HG02678 (cell line): ENCODE measurements around the gene HSPA1L.
"Not testable (repeated sequence)": the region's sequence is repeated elsewhere in the genome, so short reads cannot be mapped to it uniquely, and the experiment has no call there.

Source experiments
- ATAC-seq: cut with Tn5 transposase; IDR thresholded peaks from one replicate; pipeline ENCODE4 v1.9.1; 2021; ENCODE audit warnings: mild to moderate bottlenecking, moderate library complexity; ENCODE audit not compliant: unreplicated experiment

Gene HSPA1L

DNA sequence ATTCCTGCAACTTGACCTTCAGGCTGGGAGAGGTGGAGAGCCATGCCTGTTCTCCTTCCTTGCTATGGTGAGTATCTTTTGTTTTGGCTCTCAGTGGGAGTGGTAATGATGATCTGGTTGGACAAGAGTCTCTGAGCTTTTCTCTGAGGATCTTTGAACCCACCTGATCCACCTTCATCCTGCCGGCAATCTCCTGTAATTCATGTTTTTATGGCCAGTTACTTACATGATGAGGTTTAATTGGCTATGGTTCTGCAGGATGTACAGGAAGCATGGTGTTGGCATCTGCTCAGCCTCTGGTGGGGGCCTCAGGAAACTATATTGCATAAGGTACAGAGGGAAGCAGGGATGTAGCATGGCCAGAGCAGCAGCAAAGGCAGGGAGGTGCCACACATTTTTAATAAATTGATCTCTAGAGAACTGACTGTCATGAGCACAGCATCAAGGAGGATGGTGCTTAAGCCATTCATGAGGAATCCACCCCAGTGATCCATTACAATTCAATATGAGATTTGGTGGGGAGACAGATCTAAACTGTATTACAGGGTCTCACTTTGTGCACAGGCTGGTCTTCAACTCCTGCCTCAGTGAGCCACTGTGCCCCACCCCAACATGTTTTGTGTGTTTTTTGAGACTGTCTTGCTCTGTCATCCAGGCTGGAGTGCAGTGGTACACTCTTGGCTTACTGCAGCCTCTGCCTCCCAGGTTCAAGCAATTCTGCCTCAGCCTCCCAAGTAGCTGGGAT is 22.5 kb upstream of the HSPA1L start:
- ATAC-seq = no peak

DNA sequence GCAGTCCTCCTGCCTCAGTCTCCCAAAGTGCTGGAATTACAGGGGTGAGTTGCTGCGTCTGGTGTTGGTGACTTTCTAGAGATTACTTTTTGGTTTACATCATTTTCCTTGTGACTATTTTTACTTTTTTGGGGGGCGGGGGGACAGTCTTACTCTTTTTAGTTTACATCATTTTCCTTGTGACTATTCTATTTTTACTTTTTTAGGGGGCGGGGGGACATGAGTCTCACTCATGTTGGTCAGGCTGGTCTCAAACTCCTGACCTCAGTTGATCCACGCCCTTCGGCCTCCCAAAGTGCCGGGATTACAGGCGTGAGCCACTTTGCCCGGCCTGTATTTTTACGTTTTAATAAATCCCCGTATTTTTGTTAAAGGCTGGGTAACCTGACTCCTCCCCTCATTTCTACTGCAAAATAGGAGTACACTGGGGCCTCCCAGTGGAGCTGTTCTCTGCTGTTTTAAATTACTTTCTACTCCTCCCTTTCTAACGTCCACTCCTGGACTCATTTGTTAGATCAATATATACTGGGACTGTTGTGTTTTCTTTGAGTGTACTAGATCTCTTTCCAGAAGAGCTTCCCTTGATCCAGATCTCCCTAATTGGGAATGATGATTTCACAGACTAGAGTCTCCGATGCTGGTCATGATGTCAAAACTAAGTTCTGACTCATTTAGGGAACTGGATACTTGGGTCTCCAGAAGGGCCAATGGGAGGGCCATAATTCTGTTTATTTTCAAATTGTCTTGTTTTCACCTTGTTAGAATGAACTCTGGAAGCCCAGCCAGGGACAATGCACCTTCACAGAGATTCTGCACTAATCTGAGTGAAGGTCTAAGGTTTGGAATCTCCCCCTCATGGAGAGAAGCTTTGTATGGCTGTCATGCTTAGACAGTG is 21.6 kb upstream of the HSPA1L start:
- no peak for ATAC-seq

DNA sequence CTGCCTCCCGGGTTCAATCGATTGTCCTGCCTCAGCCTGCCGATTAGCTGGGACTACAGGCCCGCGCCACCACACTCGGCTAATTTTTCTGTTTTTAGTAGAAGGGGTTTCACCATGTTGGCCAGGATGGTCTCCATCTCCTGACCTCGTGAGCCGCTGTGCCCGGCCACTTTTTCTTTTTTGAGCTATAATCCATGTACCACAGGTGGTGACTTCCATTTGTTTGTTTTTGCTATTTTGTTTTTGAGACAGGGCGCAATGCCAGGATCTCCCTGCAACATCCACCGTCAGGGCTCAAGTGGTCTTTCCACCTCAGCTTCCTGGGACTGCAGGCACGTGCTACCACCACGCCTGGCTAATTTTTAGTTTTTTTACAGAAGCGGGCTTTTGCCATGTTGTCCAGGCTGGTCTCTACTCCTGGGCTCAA is 21.0 kb upstream of the HSPA1L start:
- ATAC-seq = no peak

DNA sequence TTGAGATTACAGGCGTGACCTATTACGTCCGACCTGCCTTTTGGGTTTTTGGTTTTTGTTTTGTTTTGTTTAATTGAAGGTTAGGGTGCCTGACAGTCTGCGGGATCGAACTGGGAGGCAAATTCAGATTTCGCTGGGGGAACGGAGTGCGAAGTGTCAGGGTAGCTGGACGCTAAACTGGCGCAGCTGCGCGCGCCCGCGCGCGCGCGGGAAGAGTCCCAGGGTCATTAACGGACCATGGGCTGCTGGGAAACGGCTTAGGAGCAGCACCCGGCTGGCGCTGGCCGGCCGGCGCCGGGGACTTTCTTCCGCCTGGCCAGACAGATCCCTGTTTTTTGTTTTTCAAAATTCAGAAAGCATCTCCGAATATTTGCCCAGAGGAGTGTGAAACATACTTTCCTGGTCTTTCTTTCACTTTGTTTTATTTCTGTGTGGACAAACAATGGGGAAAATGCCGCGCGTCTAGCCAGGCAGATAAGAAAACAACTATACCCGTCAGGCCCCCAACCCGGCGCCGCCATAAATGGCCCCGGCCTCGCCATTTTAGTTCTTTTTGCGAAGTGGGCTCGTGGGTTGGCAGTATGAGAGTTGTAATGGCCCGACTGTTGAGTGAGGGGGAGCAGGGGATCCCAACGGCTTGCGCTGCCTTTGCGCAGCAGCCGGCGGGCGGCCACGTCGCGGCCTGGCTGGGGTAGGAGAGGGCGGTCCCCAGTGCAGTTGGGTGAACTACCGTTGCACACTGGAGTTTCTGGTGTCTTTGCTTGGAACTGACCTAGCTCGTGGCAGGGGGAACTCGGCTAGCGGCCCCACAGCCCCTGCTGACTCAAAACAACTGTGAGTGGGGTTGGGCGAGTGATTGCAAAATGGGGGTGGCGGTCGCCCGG is 19.5 kb upstream of the HSPA1L start:
- ATAC-seq = peak; percentile 49

DNA sequence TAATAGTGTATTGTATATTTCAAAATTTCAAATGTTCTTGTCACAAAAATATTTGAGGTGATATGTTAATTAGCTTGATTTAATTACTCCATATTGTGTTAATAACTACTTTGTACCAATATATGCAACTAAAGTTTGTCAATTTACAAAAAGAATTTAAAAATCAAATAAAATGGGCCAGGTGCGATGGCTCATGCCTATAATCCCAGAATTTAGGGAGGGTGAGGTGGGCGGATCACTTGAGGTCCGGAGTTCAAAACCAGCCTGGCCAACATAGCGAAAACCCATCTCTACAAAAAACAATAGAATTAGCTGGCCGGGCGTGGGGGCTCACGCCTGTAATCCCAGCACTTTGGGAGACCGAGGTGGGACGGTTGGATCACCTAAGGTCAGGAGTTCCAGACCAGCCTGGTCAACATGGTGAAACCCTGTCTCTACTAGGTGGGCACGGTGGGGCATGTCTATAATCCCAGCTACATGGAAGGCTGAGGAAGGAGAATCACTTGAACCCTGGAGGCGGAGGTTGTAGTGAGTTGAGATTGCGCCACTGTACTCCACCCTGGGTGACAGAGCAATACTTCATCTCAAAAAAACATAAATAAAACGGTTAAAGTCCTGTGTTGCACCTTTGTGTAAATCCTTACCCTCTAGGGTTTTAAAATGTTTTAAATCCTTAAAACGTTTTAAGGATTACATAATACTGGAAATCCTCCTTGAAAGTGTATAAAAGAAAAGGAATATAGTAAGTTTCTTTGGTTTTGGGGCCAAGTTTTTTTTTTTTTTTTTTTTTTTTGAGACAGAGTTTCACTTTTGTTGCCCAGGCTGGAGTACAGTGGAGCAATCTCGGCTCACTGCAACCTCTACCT is 16.5 kb upstream of the HSPA1L start:
- no peak for ATAC-seq

DNA sequence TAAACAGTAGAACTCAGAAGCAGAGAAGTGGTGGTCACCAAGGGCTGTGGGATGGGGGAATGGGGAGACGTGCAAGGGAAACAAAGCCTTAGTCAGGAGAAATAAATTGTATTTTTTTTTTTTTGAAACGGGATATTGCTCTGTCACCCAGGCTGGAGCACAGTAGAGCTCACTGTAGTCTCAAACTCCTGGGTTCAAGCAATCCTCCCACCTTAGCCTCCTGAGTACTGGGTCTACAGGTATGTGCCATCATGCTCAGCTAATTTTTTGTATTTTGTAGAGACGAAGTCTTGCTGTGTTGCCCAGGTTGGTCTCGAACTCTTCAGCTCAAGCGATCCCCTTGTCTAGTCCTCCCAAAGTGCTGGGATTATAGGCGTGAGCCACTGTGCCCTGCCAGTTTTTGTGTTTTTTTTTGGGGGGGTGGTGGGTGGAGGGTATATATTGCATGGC is 15.8 kb upstream of the HSPA1L start:
- ATAC-seq = no peak

DNA sequence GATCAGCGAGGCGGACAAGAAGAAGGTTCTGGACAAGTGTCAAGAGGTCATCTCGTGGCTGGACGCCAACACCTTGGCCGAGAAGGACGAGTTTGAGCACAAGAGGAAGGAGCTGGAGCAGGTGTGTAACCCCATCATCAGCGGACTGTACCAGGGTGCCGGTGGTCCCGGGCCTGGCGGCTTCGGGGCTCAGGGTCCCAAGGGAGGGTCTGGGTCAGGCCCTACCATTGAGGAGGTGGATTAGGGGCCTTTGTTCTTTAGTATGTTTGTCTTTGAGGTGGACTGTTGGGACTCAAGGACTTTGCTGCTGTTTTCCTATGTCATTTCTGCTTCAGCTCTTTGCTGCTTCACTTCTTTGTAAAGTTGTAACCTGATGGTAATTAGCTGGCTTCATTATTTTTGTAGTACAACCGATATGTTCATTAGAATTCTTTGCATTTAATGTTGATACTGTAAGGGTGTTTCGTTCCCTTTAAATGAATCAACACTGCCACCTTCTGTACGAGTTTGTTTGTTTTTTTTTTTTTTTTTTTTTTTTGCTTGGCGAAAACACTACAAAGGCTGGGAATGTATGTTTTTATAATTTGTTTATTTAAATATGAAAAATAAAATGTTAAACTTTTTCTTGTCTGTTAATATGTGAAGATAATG is 14.7 kb upstream of the HSPA1L start:
- ATAC-seq = no peak

DNA sequence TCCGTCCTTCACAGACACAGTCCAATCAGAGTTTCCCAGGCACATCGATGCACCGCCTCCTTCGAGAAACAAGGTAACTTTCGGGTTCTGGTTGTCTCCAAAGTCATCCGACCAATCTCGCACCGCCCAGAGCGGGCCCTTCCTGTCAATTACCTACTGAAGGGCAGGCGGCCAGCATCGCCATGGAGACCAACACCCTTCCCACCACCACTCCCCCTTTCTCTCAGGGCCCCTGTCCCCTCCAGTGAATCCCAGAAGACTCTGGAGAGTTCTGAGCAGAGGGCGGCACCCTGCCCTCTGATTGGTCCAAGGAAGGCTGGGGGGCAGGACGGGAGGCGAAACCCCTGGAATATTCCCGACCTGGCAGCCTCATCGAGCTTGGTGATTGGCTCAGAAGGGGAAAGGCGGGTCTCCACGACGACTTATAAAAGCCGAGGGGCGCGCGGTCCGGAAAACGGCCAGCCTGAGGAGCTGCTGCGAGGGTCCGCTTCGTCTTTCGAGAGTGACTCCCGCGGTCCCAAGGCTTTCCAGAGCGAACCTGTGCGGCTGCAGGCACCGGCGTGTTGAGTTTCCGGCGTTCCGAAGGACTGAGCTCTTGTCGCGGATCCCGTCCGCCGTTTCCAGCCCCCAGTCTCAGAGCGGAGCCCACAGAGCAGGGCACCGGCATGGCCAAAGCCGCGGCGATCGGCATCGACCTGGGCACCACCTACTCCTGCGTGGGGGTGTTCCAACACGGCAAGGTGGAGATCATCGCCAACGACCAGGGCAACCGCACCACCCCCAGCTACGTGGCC is 12.4 kb upstream of the HSPA1L start, which contains the start of gene HSPA1B:
HSPA1B (plus strand) TSS at position 453 of the 794 bp plus-strand sequence; CDS start at position 666, 213 bp downstream.
- peak; percentile 72 for ATAC-seq

DNA sequence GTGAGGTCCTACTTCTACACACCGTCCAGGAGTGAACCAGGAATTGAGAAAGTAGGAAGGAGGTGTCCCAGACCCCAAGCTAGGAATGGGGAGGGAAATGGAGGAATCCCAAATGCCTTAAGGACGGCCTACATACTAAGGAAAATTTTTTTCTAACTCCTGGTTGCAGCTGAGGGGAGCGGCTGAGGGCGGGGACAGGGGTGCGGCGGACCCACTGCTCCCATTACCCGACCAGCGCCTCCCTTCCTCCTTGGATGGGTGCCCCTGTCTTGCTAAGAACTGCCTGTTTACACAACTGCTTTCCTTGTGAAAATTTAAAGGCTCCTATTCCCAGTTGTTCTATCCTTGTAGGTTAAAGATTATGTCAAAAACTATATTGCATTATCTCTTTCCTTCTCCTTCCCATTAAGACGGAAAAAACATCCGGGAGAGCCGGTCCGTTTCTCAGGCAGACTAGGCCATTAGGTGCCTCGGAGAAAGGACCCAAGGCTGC is 11.8 kb upstream of the HSPA1L start:
- peak; percentile 14 for ATAC-seq

DNA sequence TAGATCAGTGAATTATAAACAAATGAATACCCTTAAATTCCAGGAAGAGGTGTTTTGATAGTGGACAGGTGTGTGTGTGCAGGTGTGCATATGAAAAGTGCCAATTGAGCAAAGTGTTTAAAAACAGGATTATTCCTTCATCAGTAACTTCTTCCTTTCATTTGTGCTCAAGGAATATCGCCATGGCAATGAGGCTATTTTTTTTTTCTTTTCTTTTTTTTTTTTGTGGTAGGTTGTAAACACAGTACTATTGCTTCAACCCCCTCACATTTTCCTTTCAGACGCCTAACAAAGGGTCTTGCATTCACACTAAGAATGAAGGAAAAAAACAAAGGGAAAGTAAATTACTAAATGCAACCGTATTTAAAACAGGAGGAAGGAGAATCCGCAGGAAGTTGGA is 10.5 kb upstream of the HSPA1L start:
- ATAC-seq = no peak

DNA sequence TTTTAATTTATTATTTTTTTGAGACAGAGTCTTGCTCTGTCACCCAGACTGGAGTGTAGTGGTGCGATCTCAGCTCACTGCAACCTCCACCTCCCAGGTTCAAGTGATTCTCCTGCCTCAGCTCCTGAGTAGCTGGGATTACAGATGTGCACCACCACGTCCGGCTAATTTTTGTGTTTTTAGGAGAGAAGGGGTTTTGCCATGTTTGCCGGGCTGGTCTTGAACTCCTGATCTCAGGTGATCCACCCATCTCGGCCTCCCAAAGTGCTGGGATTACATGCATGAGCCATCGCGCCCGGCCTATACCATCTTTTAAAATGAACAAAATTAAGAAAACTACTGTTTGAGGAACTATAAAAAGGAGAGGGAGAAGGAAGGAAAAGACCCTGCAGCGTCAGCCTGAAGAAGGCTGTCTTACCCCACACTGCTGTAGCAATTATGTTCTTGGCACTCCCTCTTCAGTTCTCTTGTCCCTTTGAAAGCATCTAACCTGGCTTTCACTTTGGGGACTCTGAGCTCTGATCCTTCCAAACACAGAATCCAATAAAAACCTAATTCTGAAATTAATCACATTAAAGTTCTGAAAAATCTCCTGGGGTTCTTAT is 8.6 kb upstream of the HSPA1L start:
- not testable (repeated sequence) for ATAC-seq

DNA sequence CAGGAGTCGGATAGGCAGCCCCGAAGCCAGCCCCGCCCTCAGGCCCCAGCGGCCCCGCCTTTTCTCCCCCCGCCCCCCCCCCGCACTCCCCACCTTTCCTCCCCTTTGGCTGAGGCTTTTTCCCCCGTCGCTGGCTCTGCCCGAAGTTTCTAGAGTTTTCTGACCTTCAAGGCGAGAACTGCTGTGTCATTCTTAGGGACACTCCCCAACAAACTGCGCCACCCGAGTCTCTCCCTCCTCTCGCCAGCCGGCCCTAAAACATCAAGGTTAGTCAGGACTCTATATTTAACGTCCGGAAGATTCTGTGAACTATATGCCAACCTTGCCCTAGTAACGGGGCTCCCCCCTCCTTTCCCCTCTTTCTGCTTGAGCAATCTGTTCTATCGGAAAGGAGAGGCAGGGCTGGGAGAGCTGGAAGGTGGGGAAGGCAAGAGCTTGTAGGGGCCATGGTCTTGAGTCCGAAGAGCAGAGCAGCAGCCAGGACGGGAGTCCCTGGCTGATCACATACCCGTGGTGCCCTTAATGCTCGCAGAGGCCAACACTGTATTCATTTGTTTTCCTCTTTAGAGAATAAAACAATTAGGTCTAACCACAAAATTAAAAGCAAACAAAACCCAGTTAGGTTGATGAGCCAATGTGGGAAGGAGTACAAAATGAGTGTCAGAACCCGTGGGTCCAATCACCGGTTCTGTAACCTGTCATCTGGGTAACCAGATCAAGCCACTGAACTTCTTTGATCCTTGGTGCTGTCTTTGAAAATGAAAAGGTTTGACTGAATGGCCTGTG is 7.1 kb upstream of the HSPA1L start:
- ATAC-seq = no peak

DNA sequence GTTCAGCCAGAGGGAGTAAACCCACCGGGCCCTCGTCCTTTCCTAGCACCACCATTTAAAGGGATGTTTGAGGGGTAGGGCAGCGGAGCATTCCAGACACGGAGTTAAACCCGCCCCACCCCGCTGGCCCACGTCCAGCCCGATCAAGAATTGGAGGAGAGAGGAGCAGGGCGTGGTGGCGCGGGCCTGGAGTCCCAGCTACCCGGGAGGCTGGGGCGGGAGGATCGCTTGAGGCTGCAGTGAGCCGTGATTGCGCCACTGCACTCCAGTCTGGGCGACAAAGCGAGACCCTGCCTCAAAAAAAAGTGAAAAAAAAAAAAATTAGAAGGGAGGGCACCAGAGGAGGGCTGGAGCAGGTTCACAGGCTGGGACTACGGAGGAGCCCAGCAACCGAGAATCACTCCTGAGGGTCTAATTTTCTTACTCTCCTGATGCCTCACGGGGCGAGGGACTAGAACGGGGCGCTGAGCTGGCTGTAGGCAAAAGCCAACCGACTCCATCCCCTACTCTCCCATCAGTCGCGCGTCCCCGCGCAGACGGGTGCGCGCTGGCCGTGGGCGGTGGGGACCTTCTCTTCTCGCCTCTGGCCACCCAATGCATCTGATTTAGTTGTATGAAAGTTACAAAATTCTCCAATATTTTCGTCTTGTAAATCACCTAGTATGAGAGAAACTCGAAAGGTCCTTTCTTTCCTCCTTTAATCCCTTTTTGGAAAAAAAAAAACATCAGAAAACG is 6.4 kb upstream of the HSPA1L start:
- no peak for ATAC-seq

DNA sequence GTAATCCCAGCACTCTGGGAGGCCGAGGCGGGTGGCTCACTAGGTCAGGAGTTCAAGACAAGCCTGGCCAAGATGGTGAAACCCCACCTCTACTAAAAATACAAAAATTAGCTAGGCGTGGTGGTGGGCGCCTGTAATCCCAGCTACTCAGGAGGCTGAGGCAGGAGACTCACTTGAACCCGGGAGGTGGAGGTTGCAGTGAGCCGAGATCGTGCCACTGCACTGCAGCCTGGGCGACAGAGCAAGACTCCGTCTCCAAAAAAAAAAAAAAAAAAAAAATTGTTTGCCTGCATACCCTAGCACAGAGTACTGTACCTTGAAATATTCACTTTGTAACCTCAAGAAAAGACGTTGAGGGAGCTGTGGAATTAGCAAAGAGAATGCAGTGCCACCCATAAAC is 5.3 kb upstream of the HSPA1L start:
- ATAC-seq = not testable (repeated sequence)

DNA sequence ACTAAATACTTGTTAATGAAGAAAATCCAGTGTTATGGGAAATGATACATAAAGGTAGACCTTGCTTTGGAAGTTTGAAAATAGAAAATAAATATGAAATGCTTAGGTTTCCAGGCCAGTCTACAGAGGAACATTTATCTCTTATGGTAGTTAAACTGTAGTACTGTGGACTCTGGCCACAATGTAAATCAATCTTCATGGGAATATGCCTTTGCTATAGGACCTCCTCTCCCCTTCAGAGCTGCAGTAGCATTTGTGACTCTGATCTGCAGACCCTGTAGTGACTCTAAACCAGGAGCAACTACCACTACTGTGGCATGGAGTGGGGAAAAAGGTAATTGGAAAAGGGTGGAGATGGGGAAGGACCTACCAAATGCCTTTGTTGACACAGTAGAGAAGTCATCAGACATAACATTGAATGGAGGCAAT is 4.8 kb upstream of the HSPA1L start:
- ATAC-seq = no peak

DNA sequence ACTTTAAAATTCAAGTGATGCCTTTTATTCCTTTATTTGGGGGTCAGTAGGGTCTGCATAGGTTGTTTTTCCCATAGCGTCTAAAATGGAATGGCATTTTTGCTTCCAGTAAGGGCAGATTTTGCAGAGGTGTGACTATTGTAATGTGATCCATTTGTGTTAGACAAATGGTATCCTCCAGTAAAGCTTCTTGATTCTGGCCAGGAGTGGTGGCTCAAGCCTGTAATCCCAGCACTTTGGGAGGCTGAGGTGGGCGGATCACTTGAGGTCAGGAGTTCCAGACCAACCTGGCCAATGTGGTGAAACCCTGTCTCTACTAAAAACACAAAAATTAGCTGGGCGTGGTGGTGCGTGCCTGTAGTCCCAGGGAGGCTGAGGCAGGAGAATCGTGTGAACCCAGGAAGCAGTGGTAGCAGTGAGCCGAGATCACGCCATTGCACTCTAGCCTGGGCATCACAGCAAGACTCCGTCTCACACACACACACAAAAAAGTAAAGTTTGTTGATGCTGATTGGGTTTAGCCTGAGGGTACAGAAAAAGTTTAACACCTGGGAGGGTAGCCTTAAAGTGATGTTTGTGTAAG is 2.9 kb upstream of the HSPA1L start:
- ATAC-seq = not testable (repeated sequence)
